PC-9 (cell line): ENCODE results near the gene BZW2.

ENCODE experiments used
- EZH2 ChIP-seq: fragments of 200-600 bp; sonication (generic); IDR thresholded peaks from 2 replicates; pipeline ENCODE4 v1.8.0; 2017; ENCODE audit warnings: antibody characterized with exemption, low read depth
- TF ChIP-seq, protein P1 (sequence below): fragments of 200-600 bp; sonication (generic); conservative IDR thresholded peaks from 2 replicates; pipeline ENCODE4 v1.6.1; 2017; ENCODE audit warnings: mixed run types, antibody characterized with exemption, mild to moderate bottlenecking, moderate library complexity

DNA sequence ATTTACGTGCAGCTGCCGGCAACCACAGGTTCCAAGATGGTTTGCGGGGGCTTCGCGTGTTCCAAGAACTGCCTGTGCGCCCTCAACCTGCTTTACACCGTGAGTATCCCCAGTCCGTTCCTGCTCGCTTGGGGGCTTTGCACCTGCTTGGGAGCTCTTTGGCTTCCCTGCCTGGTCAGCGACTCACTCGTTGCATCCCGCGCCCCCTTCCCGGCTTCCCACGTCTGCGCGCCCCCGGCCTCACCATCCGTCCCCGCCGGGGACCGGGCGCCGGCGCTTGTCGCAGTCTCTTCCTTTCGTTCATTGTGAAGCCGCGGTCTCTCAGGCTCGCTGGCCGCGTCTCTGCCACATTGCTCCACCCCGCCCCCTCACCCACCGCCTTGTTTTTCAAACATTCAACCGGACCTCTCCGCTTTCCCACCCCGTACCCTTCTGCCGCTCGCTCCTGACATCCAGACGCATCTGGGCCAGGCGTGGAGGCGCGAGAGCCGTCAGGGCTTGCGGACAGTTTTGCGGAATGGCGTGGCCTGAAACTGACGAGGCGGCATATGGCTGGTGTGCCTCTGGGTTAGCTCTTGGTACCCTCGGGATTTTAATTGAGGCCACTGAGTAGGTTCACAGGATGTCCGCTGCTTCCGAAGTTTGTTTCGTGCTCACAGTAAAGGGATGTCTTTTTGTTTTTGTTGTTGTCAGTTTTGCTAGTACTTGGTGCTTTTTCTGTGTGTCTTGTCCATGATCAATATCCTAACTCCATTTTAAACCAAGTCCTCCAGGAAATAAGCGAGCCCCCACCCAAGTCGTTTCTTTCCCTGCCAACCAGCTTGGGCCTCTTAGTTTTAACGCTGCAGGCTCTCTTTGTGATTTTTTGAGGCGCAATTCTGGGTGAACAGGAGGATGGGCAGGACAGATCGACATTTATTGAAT is 108.2 kb downstream of the BZW2 start:
- TF ChIP-seq, protein P1, sequence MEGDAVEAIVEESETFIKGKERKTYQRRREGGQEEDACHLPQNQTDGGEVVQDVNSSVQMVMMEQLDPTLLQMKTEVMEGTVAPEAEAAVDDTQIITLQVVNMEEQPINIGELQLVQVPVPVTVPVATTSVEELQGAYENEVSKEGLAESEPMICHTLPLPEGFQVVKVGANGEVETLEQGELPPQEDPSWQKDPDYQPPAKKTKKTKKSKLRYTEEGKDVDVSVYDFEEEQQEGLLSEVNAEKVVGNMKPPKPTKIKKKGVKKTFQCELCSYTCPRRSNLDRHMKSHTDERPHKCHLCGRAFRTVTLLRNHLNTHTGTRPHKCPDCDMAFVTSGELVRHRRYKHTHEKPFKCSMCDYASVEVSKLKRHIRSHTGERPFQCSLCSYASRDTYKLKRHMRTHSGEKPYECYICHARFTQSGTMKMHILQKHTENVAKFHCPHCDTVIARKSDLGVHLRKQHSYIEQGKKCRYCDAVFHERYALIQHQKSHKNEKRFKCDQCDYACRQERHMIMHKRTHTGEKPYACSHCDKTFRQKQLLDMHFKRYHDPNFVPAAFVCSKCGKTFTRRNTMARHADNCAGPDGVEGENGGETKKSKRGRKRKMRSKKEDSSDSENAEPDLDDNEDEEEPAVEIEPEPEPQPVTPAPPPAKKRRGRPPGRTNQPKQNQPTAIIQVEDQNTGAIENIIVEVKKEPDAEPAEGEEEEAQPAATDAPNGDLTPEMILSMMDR: no peak
- no peak for TF ChIP-seq EZH2
